Measurements from ENCODE around the gene TMEM255B. TPM values are rescaled to one million over a fixed set of nuclear protein-coding genes. Genes with fewer than 3 reads are reported as not detected.
"Not testable (repeated sequence)": the region's sequence is repeated elsewhere in the genome, so short reads cannot be mapped to it uniquely, and the experiment has no call there.

Gene TMEM255B
- total RNA-seq, 1 donor from 2014 or later: 0.89 TPM

DNA sequence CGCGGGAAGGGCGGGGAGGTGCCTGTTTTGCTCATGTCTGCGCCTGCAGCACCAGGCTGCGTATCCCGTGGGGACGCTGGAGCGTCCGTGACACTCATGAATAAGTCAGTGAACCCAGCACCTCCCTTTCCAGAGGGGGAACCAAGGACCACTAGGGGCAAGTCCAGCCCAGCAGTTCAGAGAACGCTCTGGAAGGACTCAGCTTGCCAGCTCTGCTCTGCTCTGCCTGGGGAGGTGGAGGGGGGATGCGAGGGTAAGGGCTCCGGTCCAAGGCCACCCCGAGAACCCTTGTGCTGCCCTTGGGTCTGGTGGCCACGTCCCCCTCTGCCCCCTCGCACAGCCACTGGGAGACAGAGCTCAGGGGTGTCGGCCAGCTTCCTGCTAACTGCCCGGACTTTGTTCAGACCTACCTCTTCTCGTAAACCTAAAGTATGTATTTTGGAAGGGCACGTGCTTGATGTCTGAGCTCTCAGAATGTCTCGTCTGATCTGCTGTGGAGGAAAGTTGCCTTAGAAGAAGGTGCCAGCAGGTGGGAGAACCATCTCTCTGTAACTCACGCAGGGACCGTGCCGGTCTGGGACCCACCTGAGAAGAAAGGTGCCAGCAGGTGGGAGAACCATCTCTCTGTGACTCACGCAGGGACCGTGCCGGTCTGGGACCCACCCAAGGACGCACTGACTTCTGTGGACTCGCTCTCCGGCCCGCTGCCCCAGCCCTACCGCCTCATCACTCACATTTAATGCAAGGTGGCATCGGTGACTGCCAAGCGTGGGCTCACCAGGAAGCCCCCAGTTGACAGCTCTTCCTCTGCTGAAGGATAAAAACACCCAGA, 34.1 kb downstream of the TMEM255B start:
- Mint-ChIP-seq H3K9me3 (ENCODE audit: unreplicated experiment) (no peaks in the 10 kb centered on the region), H3K36me3 (ENCODE audit: unreplicated experiment) (no peaks in the 10 kb centered on the region), H3K27me3 (ENCODE audit: unreplicated experiment) (peaks cover 15% of the 10 kb centered on the region), H3K4me1 (ENCODE audit: unreplicated experiment) (no peaks in the 10 kb centered on the region), H3K27ac (ENCODE audit: unreplicated experiment) (no peak overlapping the region), H3K4me3 (ENCODE audit: unreplicated experiment) (no peak overlapping the region)
- DNase-seq (ENCODE audit: extremely low spot score, unreplicated experiment): no peak
- TF ChIP-seq, protein P1, sequence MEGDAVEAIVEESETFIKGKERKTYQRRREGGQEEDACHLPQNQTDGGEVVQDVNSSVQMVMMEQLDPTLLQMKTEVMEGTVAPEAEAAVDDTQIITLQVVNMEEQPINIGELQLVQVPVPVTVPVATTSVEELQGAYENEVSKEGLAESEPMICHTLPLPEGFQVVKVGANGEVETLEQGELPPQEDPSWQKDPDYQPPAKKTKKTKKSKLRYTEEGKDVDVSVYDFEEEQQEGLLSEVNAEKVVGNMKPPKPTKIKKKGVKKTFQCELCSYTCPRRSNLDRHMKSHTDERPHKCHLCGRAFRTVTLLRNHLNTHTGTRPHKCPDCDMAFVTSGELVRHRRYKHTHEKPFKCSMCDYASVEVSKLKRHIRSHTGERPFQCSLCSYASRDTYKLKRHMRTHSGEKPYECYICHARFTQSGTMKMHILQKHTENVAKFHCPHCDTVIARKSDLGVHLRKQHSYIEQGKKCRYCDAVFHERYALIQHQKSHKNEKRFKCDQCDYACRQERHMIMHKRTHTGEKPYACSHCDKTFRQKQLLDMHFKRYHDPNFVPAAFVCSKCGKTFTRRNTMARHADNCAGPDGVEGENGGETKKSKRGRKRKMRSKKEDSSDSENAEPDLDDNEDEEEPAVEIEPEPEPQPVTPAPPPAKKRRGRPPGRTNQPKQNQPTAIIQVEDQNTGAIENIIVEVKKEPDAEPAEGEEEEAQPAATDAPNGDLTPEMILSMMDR (IDR thresholded peaks at IDR 0.05): no peak

DNA sequence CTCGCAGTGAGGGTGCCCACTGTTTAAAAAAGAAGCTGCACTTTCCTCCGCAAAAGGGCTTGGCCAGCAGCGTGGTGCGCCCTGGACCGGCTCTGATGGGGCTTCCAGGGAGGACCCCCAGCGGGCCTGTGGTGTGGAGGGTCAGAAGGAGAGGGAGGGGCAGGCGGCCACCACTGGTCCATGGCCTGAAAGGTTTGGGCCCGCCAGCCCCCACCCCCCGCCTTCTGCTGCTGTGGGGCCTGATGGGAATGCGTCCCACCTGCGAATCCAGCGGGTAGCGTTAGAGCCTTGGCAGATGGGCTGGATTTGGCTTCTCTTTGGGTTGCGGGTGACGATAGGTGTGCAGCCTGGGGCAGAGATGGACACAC, 34.7 kb downstream of the TMEM255B start:
- Mint-ChIP-seq H3K27me3 (ENCODE audit: unreplicated experiment) (peaks cover 15% of the 10 kb centered on the region), H3K27ac (ENCODE audit: unreplicated experiment) (no peak overlapping the region), H3K9me3 (ENCODE audit: unreplicated experiment) (no peaks in the 10 kb centered on the region), H3K4me1 (ENCODE audit: unreplicated experiment) (no peaks in the 10 kb centered on the region), H3K4me3 (ENCODE audit: unreplicated experiment) (no peak overlapping the region), H3K36me3 (ENCODE audit: unreplicated experiment) (no peaks in the 10 kb centered on the region)
- TF ChIP-seq, protein P1 (IDR thresholded peaks at IDR 0.05): no peak
- no peak for DNase-seq (ENCODE audit: extremely low spot score, unreplicated experiment)

DNA sequence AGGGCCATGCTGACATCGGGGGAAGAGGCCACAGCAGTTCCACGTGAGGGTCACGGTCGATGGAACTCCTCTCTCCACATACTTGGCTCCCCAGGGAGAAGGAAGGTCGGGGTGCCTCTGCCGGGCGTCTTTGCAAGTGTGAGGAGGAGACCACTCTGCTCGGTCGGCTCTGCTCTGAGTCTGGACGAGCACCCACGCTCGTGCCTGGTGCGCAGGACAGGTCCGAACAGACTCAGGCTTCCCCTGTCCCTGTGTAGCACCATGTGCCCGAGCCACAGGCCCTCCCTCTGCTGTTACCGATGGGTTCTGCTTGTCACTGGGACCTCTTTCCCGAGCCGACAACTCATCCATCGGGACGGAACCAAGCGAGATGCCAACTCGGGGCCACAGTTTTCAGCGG, 35.1 kb downstream of the TMEM255B start:
- no peaks in the 10 kb centered on the region for H3K9me3 Mint-ChIP-seq (ENCODE audit: unreplicated experiment)
- DNase-seq (ENCODE audit: extremely low spot score, unreplicated experiment): no peak
- no peaks in the 10 kb centered on the region for H3K36me3 Mint-ChIP-seq (ENCODE audit: unreplicated experiment)
- H3K4me3 Mint-ChIP-seq (ENCODE audit: unreplicated experiment): no peak overlapping the region
- TF ChIP-seq, protein P1 (IDR thresholded peaks at IDR 0.05): no peak
- H3K4me1 Mint-ChIP-seq (ENCODE audit: unreplicated experiment): no peaks in the 10 kb centered on the region
- H3K27ac Mint-ChIP-seq (ENCODE audit: unreplicated experiment): no peak overlapping the region
- peaks cover 12% of the 10 kb centered on the region for H3K27me3 Mint-ChIP-seq (ENCODE audit: unreplicated experiment)

DNA sequence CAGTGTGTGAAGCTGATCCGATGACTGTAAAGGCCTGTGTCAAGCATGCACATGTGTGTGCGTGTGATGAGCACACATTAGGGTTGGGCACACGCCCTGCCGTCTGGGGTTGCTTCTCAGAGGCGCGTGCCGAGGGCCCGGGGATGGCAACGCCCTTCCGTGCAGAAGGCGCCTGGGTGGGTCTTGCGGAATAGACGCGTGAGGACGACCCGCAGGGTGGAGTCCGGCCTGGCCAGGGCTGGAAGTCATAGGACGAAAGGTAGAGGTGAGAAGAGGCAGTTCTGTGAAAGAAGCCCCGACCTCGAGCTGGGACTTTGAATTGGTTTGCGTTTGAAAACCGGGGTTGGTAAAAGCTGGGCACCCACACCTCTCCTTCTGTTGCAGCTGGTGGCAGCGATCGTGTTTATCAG, 35.7 kb downstream of the TMEM255B start:
- Mint-ChIP-seq H3K9me3 (ENCODE audit: unreplicated experiment) (no peaks in the 10 kb centered on the region), H3K27me3 (ENCODE audit: unreplicated experiment) (peaks cover 9% of the 10 kb centered on the region), H3K36me3 (ENCODE audit: unreplicated experiment) (no peaks in the 10 kb centered on the region), H3K4me3 (ENCODE audit: unreplicated experiment) (no peak overlapping the region), H3K4me1 (ENCODE audit: unreplicated experiment) (no peaks in the 10 kb centered on the region), H3K27ac (ENCODE audit: unreplicated experiment) (no peak overlapping the region)
- TF ChIP-seq, protein P1 (IDR thresholded peaks at IDR 0.05): no peak
- no peak for DNase-seq (ENCODE audit: extremely low spot score, unreplicated experiment)

- DNase-seq (ENCODE audit: extremely low spot score, unreplicated experiment); H3K27ac Mint-ChIP-seq (ENCODE audit: unreplicated experiment); H3K4me1 Mint-ChIP-seq (ENCODE audit: unreplicated experiment); H3K4me3 Mint-ChIP-seq (ENCODE audit: unreplicated experiment); H3K9me3 Mint-ChIP-seq (ENCODE audit: unreplicated experiment); H3K36me3 Mint-ChIP-seq (ENCODE audit: unreplicated experiment); H3K27me3 Mint-ChIP-seq (ENCODE audit: unreplicated experiment): not testable (repeated sequence)
Observed at GRCh38 chr13:113795362-113795761, 36.3 kb downstream of the TMEM255B start.
